ENCODE data around the gene FOXN3.

The FOXN3 gene

DNA sequence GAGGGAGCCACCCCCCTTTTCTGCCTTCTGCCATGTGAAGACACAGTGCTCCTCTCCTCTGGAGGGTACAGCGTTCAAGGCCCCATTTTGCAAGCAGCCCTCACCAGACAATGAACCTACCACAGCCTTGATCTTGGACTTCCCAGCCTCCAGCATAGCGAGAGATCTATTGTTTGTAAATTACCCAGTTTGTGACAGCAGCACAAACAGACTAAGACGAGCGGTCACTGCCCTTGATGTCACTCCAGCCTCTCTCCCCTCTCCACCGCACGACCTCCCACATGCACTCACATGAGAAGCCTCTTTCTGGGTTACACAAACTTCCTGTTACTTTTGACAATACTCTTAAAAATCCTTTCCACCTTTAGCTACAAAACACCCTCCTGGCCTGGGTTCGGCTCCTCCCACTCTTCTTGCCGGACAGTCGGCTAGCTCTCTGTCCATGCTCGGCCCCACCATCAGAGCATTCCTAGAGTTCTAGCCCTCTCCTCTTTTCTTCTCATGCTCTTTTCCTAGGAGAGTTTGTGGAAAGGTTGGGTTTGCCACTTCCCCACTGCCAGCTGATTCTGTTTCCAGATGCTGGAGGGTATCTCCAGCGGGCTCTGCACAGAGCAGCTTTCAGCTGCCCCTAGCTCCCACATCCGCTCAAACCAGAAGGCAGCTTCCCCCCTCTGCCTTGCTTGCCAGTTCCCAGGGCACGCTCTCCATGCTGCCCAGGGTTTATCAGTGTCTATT, 124.3 kb downstream of the FOXN3 start:
- ChIA-PET CTCF (interaction anchor here (1.2 kb wide), 1 partner anchor 13 kb away, joined by 3 read pairs; no protein-coding TSS in a partner anchor), POLR2A (no interaction called here)
- DNase-seq (ENCODE audit: extremely low spot score), result no peak
- no peak for TF ChIP-seq CTCF (IDR thresholded peaks at IDR 0.05; ENCODE audit: control extremely low read depth, extremely low read depth, low read depth, missing control alignments)

- ChIA-PET POLR2A (no interaction called here), CTCF (interaction anchor here (1.2 to 1.6 kb wide), 2 partner anchors 9 to 14 kb away, joined by 3 read pairs; no protein-coding TSS in a partner anchor)
- DNase-seq (ENCODE audit: extremely low spot score), result no peak
- TF ChIP-seq CTCF (IDR thresholded peaks at IDR 0.05; ENCODE audit: control extremely low read depth, extremely low read depth, low read depth, missing control alignments), result no peak
These were observed 125.6 kb downstream of the FOXN3 start for GRCh38 chr14:89291351-89291940.

DNA sequence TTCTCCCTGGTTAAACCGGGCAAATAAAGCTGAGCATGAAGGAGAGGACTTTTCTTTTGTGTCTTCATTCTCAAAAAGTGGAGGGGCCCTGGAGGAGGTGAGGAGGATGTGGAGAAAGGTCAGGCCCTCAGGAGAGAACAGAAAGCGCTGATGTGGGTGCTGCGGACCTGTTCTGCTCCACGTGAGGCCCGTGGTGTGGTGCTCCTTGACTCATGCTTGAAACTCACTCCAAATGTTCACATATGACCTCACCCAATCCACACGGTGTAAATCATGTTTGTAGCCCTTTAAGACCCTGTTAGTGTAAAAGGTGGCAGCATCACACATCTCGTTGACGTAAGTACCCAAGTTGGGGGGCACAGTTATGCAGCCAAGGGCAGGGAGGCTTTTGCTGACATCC, 126.2 kb downstream of the FOXN3 start:
- ChIA-PET CTCF (interaction anchor here (1.6 kb wide), 1 partner anchor 9 kb away, joined by 3 read pairs; no protein-coding TSS in a partner anchor), POLR2A (no interaction called here)
- DNase-seq (ENCODE audit: extremely low spot score), result no peak
- no peak for TF ChIP-seq CTCF (IDR thresholded peaks at IDR 0.05; ENCODE audit: control extremely low read depth, extremely low read depth, low read depth, missing control alignments)

DNA sequence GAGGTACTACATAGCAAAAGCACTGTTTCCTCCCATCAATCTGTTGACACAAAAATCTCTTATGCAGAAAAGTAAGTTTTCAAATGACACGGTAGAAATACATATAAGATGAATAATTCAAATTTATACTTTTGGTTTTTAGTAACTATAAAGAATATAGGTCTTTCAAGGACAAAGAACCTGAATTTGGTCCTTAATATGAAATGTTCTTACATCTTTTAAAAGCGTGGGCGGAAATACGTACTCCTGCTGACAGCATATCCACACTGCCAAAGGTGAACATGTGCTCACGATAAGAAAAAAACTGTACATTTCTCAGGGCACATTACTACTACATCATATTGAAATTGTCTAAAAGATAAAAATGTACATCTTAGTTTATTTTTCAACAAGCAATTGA, 127.6 kb downstream of the FOXN3 start:
- TF ChIP-seq CTCF (IDR thresholded peaks at IDR 0.05; ENCODE audit: control extremely low read depth, extremely low read depth, low read depth, missing control alignments), result no peak
- no peak for DNase-seq (ENCODE audit: extremely low spot score)
- ChIA-PET POLR2A (no interaction called here), CTCF (no interaction called here)

DNA sequence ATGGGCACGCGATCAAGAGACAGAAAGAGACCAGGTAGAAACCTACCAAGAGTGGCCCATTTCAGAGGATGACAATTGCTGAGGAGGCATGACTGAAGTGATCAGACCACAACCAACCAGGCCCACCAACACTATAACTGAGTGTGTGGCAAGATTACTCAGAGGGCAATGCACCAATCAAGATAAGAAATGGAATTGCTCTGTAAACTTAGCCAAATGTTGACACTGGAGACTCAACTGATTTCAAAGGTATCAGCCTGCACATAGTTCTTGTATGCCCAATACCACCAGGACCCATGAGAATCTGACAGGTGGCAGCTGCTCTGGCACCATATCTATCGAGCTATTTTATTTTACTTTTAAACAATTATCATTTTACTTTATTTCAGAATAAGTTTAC, 128.9 kb downstream of the FOXN3 start:
- ChIA-PET CTCF (interaction anchor here (1.0 kb wide), 1 partner anchor 15 kb away, joined by 3 read pairs; no protein-coding TSS in a partner anchor), POLR2A (no interaction called here)
- no peak for TF ChIP-seq CTCF (IDR thresholded peaks at IDR 0.05; ENCODE audit: control extremely low read depth, extremely low read depth, low read depth, missing control alignments)
- DNase-seq (ENCODE audit: extremely low spot score), result no peak

- DNase-seq (ENCODE audit: extremely low spot score), result no peak
- no peak for TF ChIP-seq CTCF (IDR thresholded peaks at IDR 0.05; ENCODE audit: control extremely low read depth, extremely low read depth, low read depth, missing control alignments)
- POLR2A ChIA-PET, result no interaction called here
- CTCF ChIA-PET, result no interaction called here
These were observed 132.5 kb downstream of the FOXN3 start for GRCh38 chr14:89284333-89285058.
